Endothelial cell of umbilical vein (primary cell): Measurements from ENCODE around the gene SPPL3. TPM values are rescaled to one million over a fixed set of nuclear protein-coding genes. Genes with fewer than 3 reads are reported as not detected.

ENCODE experiments used
- BruUV-seq: library from RNA; stranded (reverse); fragments of 400-500 nt; replicated peaks from 2 replicates; lab custom pipeline; 2021; lab: Mats Ljungman, UMichigan
- CTCF ChIA-PET: fragments of 300-600, 350-600 bp; sonication (Branson Sonifier 250); formaldehyde crosslinking; loops from one replicate; lab custom pipeline; 2021; ENCODE audit warnings: antibody characterized with exemption, inconsistent platforms; lab: Charles Lee
- POLR2A ChIA-PET: fragments of 300-600, 350-600 bp; sonication (Branson Sonifier 250); formaldehyde crosslinking; loops from one replicate; lab custom pipeline; 2021; ENCODE audit warnings: antibody characterized with exemption, inconsistent platforms; lab: Charles Lee
- DNase-seq: peaks from one replicate; pipeline ENCODE4 v3.0.0-alpha.2; 2011; ENCODE audit warnings: low read depth, low spot score
- FAIRE-seq: peaks from 2 replicates; lab custom pipeline; 2011; peaks lifted over from hg19 to GRCh38; lab: Jason Lieb, UNC
- H2AFZ ChIP-seq: 2 replicates; pipeline ENCODE4 v1.6.0; 2012; ENCODE audit warnings: low read depth, low read length, control low read depth, inconsistent platforms
- H3K27ac ChIP-seq: 2 replicates; pipeline ENCODE4 v1.5.1; 2011; ENCODE audit warnings: low read depth, mild to moderate bottlenecking, control low read depth, low read length, moderate library complexity; ENCODE audit not compliant: insufficient read depth
- H3K27me3 ChIP-seq, 2 experiments: 2 replicates each; pipeline versions ENCODE4 v1.6.0 to v1.6.1; 2011; ENCODE audit warnings: low read length in 2 of 2, mixed read lengths in 1 of 2; ENCODE audit not compliant: control insufficient read depth in 2 of 2, insufficient read depth in 2 of 2
- H3K36me3 ChIP-seq, 2 experiments: 2 replicates in 1 of 2; 3 replicates in 1 of 2; pipeline ENCODE4 v1.5.1; 2011; ENCODE audit warnings: low read length in 2 of 2, mild to moderate bottlenecking in 1 of 2, moderate library complexity in 1 of 2; ENCODE audit not compliant: control insufficient read depth in 2 of 2, insufficient read depth in 2 of 2; ENCODE audit errors: extremely low read depth in 1 of 2
- H3K4me1 ChIP-seq: 3 replicates; pipeline ENCODE4 v1.5.1; 2011; ENCODE audit warnings: mild to moderate bottlenecking, low read length; ENCODE audit not compliant: control insufficient read depth, insufficient read depth; ENCODE audit errors: extremely low read depth
- H3K4me2 ChIP-seq: 2 replicates; pipeline ENCODE4 v1.6.1; 2011; ENCODE audit warnings: low read length, control low read depth, mixed read lengths; ENCODE audit not compliant: insufficient read depth
- H3K4me3 ChIP-seq, 3 experiments: fragments of 200-600 bp in 1 of 3; sonication (generic), shearing (Covaris generic) in 1 of 3; replicated peaks in 1 of 3; 2 replicates each; pipeline ENCODE4 v1.5.1; 2011 to 2016; ENCODE audit warnings: control low read depth in 3 of 3, low read length in 3 of 3, mild to moderate bottlenecking in 2 of 3, inconsistent platforms in 1 of 3, low read depth in 1 of 3, moderate library complexity in 1 of 3; ENCODE audit not compliant: insufficient read depth in 1 of 3
- H3K79me2 ChIP-seq: 2 replicates; pipeline ENCODE4 v1.6.0; 2012; ENCODE audit warnings: low read length, inconsistent platforms; ENCODE audit not compliant: control insufficient read depth, insufficient read depth
- H3K9ac ChIP-seq: replicated peaks from 2 replicates; pipeline ENCODE3; 2011; ENCODE audit warnings: low read length, control low read depth; ENCODE audit not compliant: insufficient read depth; ENCODE audit errors: extremely low read depth
- H3K9me1 ChIP-seq: replicated peaks from 3 replicates; pipeline ENCODE4 v1.6.0; 2011; ENCODE audit warnings: mild to moderate bottlenecking, low read length; ENCODE audit not compliant: control insufficient read depth, insufficient read depth; ENCODE audit errors: extremely low read depth
- H3K9me3 ChIP-seq: replicated peaks from 2 replicates; pipeline ENCODE4 v1.5.1; 2012; ENCODE audit warnings: low read length, inconsistent platforms; ENCODE audit not compliant: control insufficient read depth, insufficient read depth
- H4K20me1 ChIP-seq: replicated peaks from 2 replicates; pipeline ENCODE3; 2011; ENCODE audit warnings: mild to moderate bottlenecking, low read length; ENCODE audit not compliant: control insufficient read depth, insufficient read depth; ENCODE audit errors: extremely low read depth
- CTCF ChIP-seq, 2 donors: IDR thresholded peaks; 1 replicate in 1 of 2; 2 replicates in 1 of 2; pipeline ENCODE4 v1.5.1; 2011; ENCODE audit warnings: low read length in 2 of 2, mild to moderate bottlenecking in 2 of 2, moderate library complexity in 2 of 2, control low read depth in 1 of 2, inconsistent platforms in 1 of 2, low read depth in 1 of 2; ENCODE audit not compliant: insufficient read depth in 1 of 2; ENCODE audit errors: extremely low read depth in 1 of 2
- FOS ChIP-seq: IDR thresholded peaks from 2 replicates; pipeline ENCODE4 v1.6.1; 2011; ENCODE audit warnings: mild to moderate bottlenecking, low read length, moderate library complexity, borderline replicate concordance; ENCODE audit not compliant: insufficient read depth
- GATA2 ChIP-seq: IDR thresholded peaks from 2 replicates; pipeline ENCODE4 v1.7.0; 2011; ENCODE audit warnings: low read depth, mild to moderate bottlenecking, moderate library complexity, mixed read lengths, low read length; ENCODE audit not compliant: insufficient read length, insufficient read depth
- JUN ChIP-seq: IDR thresholded peaks from 2 replicates; pipeline ENCODE4 v1.6.1; 2011; ENCODE audit warnings: borderline replicate concordance, low read depth; ENCODE audit not compliant: insufficient read length, insufficient read depth
- MAX ChIP-seq: IDR thresholded peaks from 2 replicates; pipeline ENCODE4 v1.6.1; 2011; ENCODE audit not compliant: insufficient read depth, insufficient read length
- POLR2A ChIP-seq: IDR thresholded peaks from 2 replicates; pipeline ENCODE4 v1.6.1; 2012; ENCODE audit warnings: low read depth, mild to moderate bottlenecking, control low read depth, low read length
- dilution Hi-C: fragments of 300-500 bp; cut with MboI; formaldehyde crosslinking; loops from one replicate; pipeline ENCODE4 v1.15.0; 2019; ENCODE audit warnings: low sequenced_read_pairs; ENCODE audit not compliant: extremely low pct_ligation_motif_present
- intact Hi-C: fragments of 100-400 bp; cut with micrococcal nuclease; formaldehyde crosslinking; loops from one replicate; pipeline ENCODE4 v1.10.0; 2022
- polyA plus RNA-seq, 4 experiments: library from polyadenylated mRNA; depleted of rRNA in 3 of 4; stranded (reverse) in 3 of 4; unstranded in 1 of 4; fragments of >200 nt; gene quantifications; 2 replicates each; pipeline versions ENCODE4 v1.2.1 to v1.2.3, GENCODE V29; 2011 to 2012; ENCODE audit warnings: missing spikeins in 1 of 4
- total RNA-seq: library from RNA; stranded (reverse); gene quantifications from 2 replicates; pipeline ENCODE4 v1.2.3, GENCODE V29; 2021

The SPPL3 gene
- total and polyA plus RNA-seq, 2 donors (not counting 3 experiments of a cell fraction or from before 2014, with no cell fraction given) = 30.6 to 53.0 TPM

- intact Hi-C loops = no loop called here
- Histone ChIP-seq H3K79me2 (peaks cover 28% of the 10 kb centered on the region), H3K36me3 (no peaks in the 10 kb centered on the region), H3K9me3 (no peaks in the 10 kb centered on the region), H2AFZ (no peak overlapping the region), H4K20me1 (peaks cover 2% of the 10 kb centered on the region), H3K27me3 (no peaks in the 10 kb centered on the region), H3K27ac (no peak overlapping the region), H3K4me1 (peaks cover 3% of the 10 kb centered on the region), H3K9ac (no peak overlapping the region), H3K4me2 (no peak overlapping the region), H3K4me3 (no peak overlapping the region), H3K9me1 (no peaks in the 10 kb centered on the region)
- dilution Hi-C loops = no loop called here
- CTCF ChIA-PET = interaction anchor here (0.6 to 2.0 kb wide), 4 partner anchors 14 to 683 kb away, joined by 3 to 8 read pairs (median 5); no protein-coding TSS in a partner anchor
- BruUV-seq = no TSS peak
- DNase-seq = no peak
- FAIRE-seq = no peak
- TF ChIP-seq JUN (no peak), CTCF (IDR thresholded peaks at IDR 0.05; ENCODE audit: extremely low read depth in 1 of 2, insufficient read depth in 1 of 2, low read depth in 1 of 2, low read length in 2 of 2) (no peak), FOS (no peak)
- POLR2A ChIA-PET = no interaction called here
Observed at GRCh38 chr12:120870415-120870814, 33.7 kb downstream of the SPPL3 start.

- TF ChIP-seq MAX (no peak), POLR2A (no peak), GATA2 (no peak), JUN (no peak), CTCF (IDR thresholded peaks at IDR 0.05; ENCODE audit: extremely low read depth in 1 of 2, insufficient read depth in 1 of 2, low read depth in 1 of 2, low read length in 2 of 2) (no peak)
- intact Hi-C loops (no loop called here), dilution Hi-C loops (no loop called here)
- no peak overlapping the region for H3K4me2 ChIP-seq
- peaks cover 27% of the 10 kb centered on the region for H3K79me2 ChIP-seq
- H3K4me3 ChIP-seq = no peak overlapping the region
- ChIA-PET CTCF (interaction anchor here (1.2 to 2.0 kb wide), 3 partner anchors 10 to 103 kb away, joined by 3 to 8 read pairs (median 5); no protein-coding TSS in a partner anchor), POLR2A (no interaction called here)
- no peak overlapping the region for H3K27ac ChIP-seq
- H4K20me1 ChIP-seq = peaks cover 2% of the 10 kb centered on the region
- FAIRE-seq (no peak), DNase-seq (no peak)
- no peaks in the 10 kb centered on the region for H3K27me3 ChIP-seq
- H2AFZ ChIP-seq = no peak overlapping the region
- H3K9ac ChIP-seq = no peak overlapping the region
- no TSS peak for BruUV-seq
- H3K36me3 ChIP-seq = no peaks in the 10 kb centered on the region
- H3K4me1 ChIP-seq = peaks cover 3% of the 10 kb centered on the region
- H3K9me1 ChIP-seq = no peaks in the 10 kb centered on the region
- no peaks in the 10 kb centered on the region for H3K9me3 ChIP-seq
Observed at GRCh38 chr12:120869376-120869775, 34.8 kb downstream of the SPPL3 start.
